Naive B cell (primary cell): ENCODE data around the gene SLC1A2. TPM values are rescaled to one million over a fixed set of nuclear protein-coding genes. Genes with fewer than 3 reads are reported as not detected.

Experiments
- ATAC-seq, 2 donors: fragments of 150-1000 bp; cut with Tn5 transposase; 2 replicates each; pipeline ENCODE4 v1.10.0; 2021; ENCODE audit warnings: low read depth in 2 of 2, mild to moderate bottlenecking in 2 of 2, moderate library complexity in 2 of 2
- DNase-seq: peaks from one replicate; pipeline ENCODE4 v3.0.0; 2022
- H3K27ac Mint-ChIP-seq, 6 donors: one replicate each; pipeline ENCODE4 v1.8.0; 2020 to 2022; ENCODE audit warnings: mild to moderate bottlenecking in 6 of 6, mixed read lengths in 6 of 6, moderate library complexity in 5 of 6, inconsistent platforms in 2 of 6
- H3K27me3 Mint-ChIP-seq, 3 donors: one replicate each; pipeline ENCODE4 v1.8.0; 2021 to 2022; ENCODE audit warnings: mixed read lengths in 3 of 3, mild to moderate bottlenecking in 1 of 3
- H3K36me3 Mint-ChIP-seq, 2 donors: one replicate each; pipeline ENCODE4 v1.8.0; 2020 to 2022; ENCODE audit warnings: mixed read lengths in 2 of 2, inconsistent platforms in 1 of 2, mild to moderate bottlenecking in 1 of 2
- H3K4me1 Mint-ChIP-seq, 3 donors: one replicate each; pipeline ENCODE4 v1.8.0; 2020 to 2022; ENCODE audit warnings: mixed read lengths in 3 of 3, inconsistent platforms in 1 of 3, mild to moderate bottlenecking in 1 of 3, moderate library complexity in 1 of 3
- H3K4me3 Mint-ChIP-seq, 8 donors: one replicate each; pipeline ENCODE4 v1.8.0; 2020 to 2022; ENCODE audit warnings: mild to moderate bottlenecking in 8 of 8, mixed read lengths in 8 of 8, moderate library complexity in 8 of 8, inconsistent platforms in 2 of 8
- H3K9me3 Mint-ChIP-seq, 7 donors: one replicate each; pipeline ENCODE4 v1.8.0; 2020 to 2022; ENCODE audit warnings: mixed read lengths in 7 of 7, mild to moderate bottlenecking in 5 of 7, inconsistent platforms in 2 of 7, moderate library complexity in 1 of 7
- polyA plus RNA-seq, 6 donors: library from polyadenylated mRNA; unstranded; fragments of 300-500 nt; fragmentation: Illumina TruSeq; gene quantifications; one replicate each; pipeline ENCODE4 v1.2.3, GENCODE V29; 2021; ENCODE audit warnings: low read depth in 6 of 6

SLC1A2 gene
- polyA plus RNA-seq, 6 donors from 2014 or later: 0.07 to 0.09 TPM; not detected in 4

DNA sequence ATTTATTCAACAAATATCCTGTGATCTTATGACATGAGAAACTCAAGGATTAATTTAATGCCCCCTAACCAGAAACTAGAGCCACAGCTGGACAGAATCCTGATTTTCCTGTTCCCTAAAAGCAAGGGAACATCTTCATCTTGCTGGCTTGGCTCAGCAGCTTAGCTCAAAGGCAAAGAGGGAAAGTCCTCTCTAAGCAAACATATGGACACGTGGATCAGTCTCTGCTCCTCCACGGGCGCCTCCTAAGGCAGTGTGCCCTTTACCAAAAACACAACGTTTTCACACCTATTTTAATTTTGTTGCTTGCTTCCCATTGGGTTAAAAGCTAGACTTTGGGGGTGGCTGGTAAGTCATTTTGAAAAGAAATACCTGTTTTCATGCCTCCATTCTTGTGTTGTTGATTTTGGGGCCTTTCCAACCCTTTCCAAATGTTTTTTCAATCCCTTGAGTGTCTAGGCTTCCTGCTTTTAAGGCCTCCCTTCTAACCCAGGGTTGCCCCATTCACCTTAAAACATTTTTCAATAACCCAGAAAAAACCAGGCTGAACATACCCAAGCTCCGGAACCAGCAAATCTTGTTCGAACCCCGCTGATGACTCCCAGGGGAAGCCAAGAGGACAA lies 15.5 kb downstream of the SLC1A2 start:
- DNase-seq: no peak
- Mint-ChIP-seq H3K27me3 (peaks cover 7 to 14% (median 8%) of the 10 kb centered on the region in 3 donors), H3K9me3 (no peaks in the 10 kb centered on the region), H3K4me1 (no peaks in the 10 kb centered on the region), H3K4me3 (no peak overlapping the region), H3K27ac (no peak overlapping the region), H3K36me3 (no peaks in the 10 kb centered on the region)
- ATAC-seq: no peak

DNA sequence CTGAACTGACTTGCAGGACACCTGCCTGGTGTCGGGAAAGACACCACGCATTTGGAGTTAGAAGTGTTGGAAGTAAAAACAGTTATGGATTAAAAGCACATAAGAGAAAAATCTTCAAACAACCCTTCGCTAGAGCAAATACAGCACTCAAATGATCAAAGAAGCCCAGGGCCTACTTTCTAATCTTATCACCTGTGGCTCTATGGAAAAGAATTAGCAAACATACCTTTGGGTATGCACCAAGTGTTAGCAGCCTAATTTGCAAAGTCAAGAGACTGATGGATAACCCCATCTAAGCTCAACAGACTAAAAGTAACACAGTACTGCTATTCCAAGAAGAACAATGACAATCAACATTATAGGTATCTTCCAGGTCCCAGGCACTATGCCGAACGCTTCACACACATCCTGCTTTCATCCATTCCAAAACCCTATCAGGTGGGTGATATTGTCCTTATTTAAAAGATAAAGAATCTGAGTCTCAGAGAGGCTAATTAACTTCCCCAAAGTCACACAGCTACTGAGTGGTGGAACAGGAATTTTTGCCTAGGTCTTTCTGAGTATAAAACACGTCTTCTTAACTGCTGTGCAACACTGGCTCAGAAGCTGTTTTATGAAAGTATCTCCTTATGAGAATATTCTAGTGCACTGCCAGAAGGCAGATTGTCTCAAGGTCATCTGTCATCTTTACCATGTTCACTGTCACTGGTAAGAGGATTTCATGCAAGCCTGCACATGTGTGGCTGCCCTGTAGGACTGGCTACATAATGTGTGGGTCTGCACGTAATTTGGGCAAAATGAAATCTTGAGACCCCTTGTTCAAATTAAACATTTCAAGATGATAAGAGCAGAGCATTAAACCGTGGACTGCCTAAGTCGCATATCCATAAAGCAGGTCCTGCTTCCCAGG lies 16.4 kb downstream of the SLC1A2 start:
- H3K4me1 Mint-ChIP-seq: no peaks in the 10 kb centered on the region
- H3K4me3 Mint-ChIP-seq: no peak overlapping the region
- H3K27me3 Mint-ChIP-seq: peaks cover 11 to 15% (median 15%) of the 10 kb centered on the region in 3 donors

DNA sequence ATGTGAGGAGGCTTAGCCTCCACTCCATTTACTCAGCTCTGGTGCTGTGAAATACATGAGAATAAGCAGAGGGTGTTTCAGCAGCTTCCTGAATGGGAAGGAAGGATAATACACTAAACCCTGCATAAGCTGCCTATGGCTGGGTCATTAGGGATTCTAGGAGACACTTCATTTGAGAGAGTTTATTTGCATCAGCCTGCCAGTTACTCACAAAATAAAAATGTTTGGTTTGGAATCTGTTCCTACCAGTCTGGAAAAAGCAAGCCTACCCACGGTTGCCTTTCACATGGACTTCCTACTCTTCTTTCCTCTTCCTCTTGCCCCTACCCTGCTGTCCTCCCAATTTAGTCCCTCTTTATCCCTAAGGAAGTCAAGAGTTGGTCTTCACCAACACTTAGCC lies 20.5 kb downstream of the SLC1A2 start:
- no peak overlapping the region for H3K4me3 Mint-ChIP-seq
- no peak overlapping the region for H3K27ac Mint-ChIP-seq
- no peak for DNase-seq
- H3K27me3 Mint-ChIP-seq: peaks cover 19 to 23% (median 23%) of the 10 kb centered on the region in 3 donors
- H3K36me3 Mint-ChIP-seq: no peaks in the 10 kb centered on the region
- no peaks in the 10 kb centered on the region for H3K4me1 Mint-ChIP-seq
- ATAC-seq: no peak
- H3K9me3 Mint-ChIP-seq: peaks cover 0 to 2% (median 0%) of the 10 kb centered on the region in 7 donors

More for the DNA sequence above, 16.4 kb downstream of the SLC1A2 start:
- Mint-ChIP-seq H3K36me3 (no peaks in the 10 kb centered on the region), H3K9me3 (no peaks in the 10 kb centered on the region), H3K27ac (no peak overlapping the region)
- ATAC-seq (no peak), DNase-seq (no peak)

DNA sequence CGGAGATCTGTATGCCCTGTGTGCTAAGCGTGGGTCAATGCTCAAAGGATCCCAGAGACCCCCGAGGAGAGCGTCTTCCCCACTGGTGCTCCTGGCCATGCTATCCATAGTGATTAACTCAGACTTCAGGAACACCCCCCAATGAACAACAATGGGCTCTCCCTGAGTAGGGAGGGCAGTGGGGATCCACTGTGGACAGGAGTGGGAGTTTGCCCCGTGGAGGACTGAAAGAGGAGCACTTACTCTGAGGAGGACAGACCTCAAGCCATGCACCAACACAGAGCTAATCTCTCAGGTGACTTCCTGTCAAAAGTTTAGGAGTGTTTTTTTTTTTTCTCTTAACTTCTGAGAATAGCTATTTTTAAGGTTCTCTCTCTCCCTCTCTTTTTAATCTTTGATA lies 24.4 kb downstream of the SLC1A2 start:
- Mint-ChIP-seq H3K36me3 (no peaks in the 10 kb centered on the region), H3K4me3 (no peak overlapping the region), H3K4me1 (peaks cover 0 to 18% (median 9%) of the 10 kb centered on the region in 3 donors), H3K27me3 (peaks cover 10 to 28% (median 26%) of the 10 kb centered on the region in 3 donors), H3K9me3 (peaks cover 0 to 2% (median 0%) of the 10 kb centered on the region in 7 donors), H3K27ac (peak overlapping the region in 1 of 6 donors; percentile 47)
- DNase-seq (no peak), ATAC-seq (no peak)

DNA sequence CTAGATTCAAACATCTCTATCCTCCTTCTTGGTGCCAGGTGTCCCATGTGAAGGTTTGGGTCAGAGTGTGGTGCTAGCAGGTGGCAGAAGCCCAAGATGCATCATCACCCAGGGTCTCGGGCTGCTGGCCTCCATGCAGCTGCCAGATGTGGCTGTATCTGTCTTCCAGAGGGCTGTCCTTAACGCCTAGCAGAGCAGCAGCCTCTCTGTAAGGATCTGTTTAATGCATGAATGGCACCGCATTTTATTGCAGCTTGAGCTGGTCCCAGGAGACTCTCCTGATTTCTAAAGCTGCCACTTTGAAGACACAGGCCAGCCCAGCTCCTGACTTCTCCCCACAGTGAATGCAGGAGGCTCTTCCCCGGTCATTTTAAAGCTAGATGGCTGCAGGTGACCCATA lies 26.3 kb downstream of the SLC1A2 start:
- Mint-ChIP-seq H3K36me3 (no peaks in the 10 kb centered on the region), H3K4me3 (no peak overlapping the region), H3K27me3 (peaks cover 5 to 16% (median 14%) of the 10 kb centered on the region in 3 donors), H3K27ac (no peak overlapping the region), H3K4me1 (peaks cover 0 to 24% (median 9%) of the 10 kb centered on the region in 3 donors), H3K9me3 (peaks cover 0 to 2% (median 0%) of the 10 kb centered on the region in 7 donors)
- ATAC-seq (no peak), DNase-seq (no peak)

DNA sequence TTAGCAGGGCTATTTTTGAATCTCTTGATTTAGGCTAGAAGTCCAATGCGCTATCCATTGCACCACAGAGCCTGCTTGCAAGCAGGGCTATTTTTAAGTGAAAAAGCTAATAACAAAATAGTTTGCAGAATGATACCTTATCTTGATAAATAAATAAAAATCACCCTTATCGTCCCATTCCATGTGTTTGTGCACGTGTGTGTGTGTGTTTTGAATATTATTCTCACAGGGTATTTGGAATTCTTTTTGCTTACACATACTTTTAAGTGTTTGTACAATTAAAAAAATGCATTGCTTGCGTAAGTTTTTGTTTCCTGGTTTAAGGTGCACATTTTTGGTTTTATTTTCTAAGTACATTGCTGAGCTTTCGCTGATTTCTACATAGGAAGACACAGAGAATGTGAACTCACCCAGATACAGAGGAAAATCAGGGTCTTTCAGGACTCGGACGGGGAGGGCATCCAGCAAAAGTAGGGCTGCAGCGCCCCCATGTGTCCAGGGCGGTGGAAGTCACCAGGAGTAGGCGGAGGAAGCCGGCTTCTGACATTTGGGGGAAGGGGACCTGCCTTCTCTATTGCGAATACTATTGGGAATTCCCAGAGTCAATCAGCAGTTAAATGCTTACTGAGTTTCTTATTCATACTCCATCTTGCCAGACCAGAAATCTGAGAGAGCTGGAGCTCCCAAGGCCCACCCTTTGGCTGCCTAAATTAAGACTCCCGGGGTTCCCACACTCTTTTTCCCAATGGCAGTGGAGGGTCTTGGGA lies 27.3 kb downstream of the SLC1A2 start:
- DNase-seq (peak; percentile 73), ATAC-seq (peak; percentile 85 to 95)
- H3K27me3 Mint-ChIP-seq: peaks cover 0 to 12% (median 9%) of the 10 kb centered on the region in 3 donors
- peak overlapping the region in 4 of 8 donors; percentile 7 to 24 (median 16) for H3K4me3 Mint-ChIP-seq
- H3K9me3 Mint-ChIP-seq: peaks cover 0 to 2% (median 0%) of the 10 kb centered on the region in 7 donors
- H3K27ac Mint-ChIP-seq: peak overlapping the region in 1 of 6 donors; percentile 30
- H3K4me1 Mint-ChIP-seq: peaks cover 0 to 24% (median 9%) of the 10 kb centered on the region in 3 donors
- H3K36me3 Mint-ChIP-seq: no peaks in the 10 kb centered on the region

DNA sequence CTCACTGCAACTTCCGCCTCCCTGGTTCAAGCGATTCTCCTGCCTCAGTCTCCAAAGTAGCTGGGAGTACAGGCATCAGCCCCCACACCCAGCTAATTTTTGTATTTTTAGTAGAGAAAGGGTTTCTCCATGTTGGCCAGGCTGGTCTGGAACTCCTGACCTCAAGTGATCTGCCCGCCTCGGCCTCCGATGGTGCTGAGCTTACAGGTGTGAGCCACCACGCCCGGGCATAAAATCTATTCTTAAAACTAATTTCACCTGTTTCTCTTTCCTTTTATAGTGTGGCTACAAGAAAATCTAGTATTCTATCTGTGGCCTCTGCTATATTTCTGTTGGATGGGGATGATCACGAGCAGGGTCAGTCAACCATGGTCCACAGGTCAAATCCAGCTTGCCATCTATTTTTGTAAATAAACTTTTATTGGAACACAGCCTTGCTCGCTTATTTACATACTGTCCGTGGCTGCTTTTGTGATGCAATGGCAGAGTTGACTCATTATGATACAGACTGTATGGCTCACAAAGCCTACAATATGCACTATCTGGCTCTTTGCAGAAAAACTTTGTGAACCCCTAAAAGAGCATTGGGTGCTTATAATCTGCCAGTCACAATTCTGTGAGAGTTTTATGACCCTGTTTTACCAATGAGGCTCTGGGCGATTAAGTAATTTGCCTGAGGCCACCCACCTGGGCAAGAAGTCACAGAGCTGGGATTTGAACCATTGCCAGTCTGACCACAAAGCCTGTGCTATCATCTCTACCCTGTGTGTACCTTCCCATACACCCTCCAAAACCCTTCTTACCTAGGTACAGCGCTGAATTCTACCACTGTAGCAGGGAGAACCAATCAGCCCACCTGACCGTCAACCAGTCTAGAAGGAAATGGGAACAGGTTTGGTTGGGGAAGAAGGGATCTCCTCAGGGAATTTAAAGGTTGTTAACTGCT lies 28.3 kb downstream of the SLC1A2 start:
- peak overlapping the region in 1 of 6 donors; percentile 30 for H3K27ac Mint-ChIP-seq
- H3K27me3 Mint-ChIP-seq: peaks cover 0 to 12% (median 9%) of the 10 kb centered on the region in 3 donors
- peaks cover 0 to 24% (median 9%) of the 10 kb centered on the region in 3 donors for H3K4me1 Mint-ChIP-seq
- no peaks in the 10 kb centered on the region for H3K36me3 Mint-ChIP-seq
- no peak overlapping the region for H3K4me3 Mint-ChIP-seq
- ATAC-seq (peak in 1 of 2 donors; percentile 23), DNase-seq (no peak)
- peaks cover 0 to 2% (median 0%) of the 10 kb centered on the region in 7 donors for H3K9me3 Mint-ChIP-seq

DNA sequence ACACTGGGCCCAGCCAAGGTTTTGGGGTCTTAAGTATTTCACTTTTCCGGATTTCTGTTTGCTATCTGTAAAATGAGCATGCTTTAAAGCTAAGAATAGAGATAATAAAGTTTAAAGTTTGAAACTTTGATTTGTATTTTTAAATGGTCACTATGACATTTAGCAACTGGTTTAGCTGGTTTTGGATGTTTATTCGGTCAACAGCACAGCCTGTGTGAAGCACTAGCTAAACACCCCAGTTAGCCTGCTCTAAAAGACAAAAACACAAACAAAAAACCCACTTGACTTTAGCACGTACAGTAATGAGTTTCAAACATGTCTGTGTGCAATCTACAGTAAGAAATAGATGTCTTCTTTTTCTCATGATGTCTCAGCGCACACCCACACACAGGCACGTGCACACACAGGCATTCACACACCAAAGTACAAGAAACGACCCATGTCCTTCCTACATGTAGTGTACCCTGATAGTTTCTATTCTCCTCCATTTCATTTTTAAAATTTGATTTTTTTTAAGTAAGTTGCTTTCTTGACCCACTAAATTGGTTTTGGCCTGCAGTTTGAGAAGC lies 29.4 kb downstream of the SLC1A2 start:
- no peak overlapping the region for H3K4me3 Mint-ChIP-seq

DNA sequence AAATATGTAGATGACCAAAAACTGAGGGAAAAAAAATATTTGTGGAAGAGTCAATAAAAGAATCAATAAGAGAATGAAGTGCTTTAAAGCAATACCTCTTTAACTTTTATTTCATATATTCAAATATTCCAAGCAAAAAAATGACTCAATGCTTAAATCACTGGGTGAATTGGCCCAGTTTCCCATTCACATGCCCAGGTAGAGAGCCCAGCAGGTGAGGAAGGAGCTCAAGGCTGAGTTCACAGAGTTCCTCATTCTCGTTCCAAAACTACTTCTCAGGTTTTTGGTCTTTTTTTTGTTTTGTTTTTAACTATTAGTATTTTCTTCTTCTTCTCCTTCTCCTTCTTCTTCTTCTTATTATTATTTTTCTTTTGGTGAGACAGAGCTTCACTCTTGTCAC lies 30.2 kb downstream of the SLC1A2 start:
- no peak overlapping the region for H3K27ac Mint-ChIP-seq
- H3K4me3 Mint-ChIP-seq: no peak overlapping the region
- H3K27me3 Mint-ChIP-seq: peaks cover 0 to 7% (median 6%) of the 10 kb centered on the region in 3 donors
- DNase-seq: no peak
- no peak for ATAC-seq
- no peaks in the 10 kb centered on the region for H3K36me3 Mint-ChIP-seq
- no peaks in the 10 kb centered on the region for H3K9me3 Mint-ChIP-seq
- peaks cover 0 to 24% (median 9%) of the 10 kb centered on the region in 3 donors for H3K4me1 Mint-ChIP-seq

More for the DNA sequence above, 29.4 kb downstream of the SLC1A2 start:
- Mint-ChIP-seq H3K27me3 (peaks cover 0 to 12% (median 9%) of the 10 kb centered on the region in 3 donors), H3K9me3 (no peaks in the 10 kb centered on the region), H3K27ac (no peak overlapping the region), H3K4me1 (peaks cover 0 to 24% (median 9%) of the 10 kb centered on the region in 3 donors), H3K36me3 (no peaks in the 10 kb centered on the region)
- ATAC-seq (no peak), DNase-seq (no peak)

DNA sequence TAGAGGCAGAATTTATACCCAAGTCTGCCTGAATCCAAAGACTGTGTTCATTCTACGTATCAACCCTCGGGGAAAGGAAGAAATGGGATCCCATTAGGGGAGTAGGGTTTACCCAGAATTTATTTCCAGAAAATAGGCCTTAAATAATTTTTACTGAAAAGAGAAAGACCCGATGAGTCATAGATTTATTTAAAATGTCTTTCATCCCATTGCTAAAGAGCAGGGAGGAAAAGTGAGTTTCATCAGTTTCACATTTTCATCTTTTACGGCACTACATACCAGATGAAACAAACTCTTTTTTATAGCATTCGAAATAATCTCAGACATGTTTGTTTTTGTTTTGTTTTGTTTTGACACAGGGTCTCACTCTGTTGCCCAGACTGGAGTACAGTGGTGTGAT lies 31.3 kb downstream of the SLC1A2 start:
- peak overlapping the region in 1 of 6 donors; percentile 44 for H3K27ac Mint-ChIP-seq
- peaks cover 0 to 24% (median 9%) of the 10 kb centered on the region in 3 donors for H3K4me1 Mint-ChIP-seq
- H3K4me3 Mint-ChIP-seq: no peak overlapping the region
- no peaks in the 10 kb centered on the region for H3K27me3 Mint-ChIP-seq
- H3K36me3 Mint-ChIP-seq: no peaks in the 10 kb centered on the region
- no peaks in the 10 kb centered on the region for H3K9me3 Mint-ChIP-seq
- DNase-seq (no peak), ATAC-seq (no peak)

DNA sequence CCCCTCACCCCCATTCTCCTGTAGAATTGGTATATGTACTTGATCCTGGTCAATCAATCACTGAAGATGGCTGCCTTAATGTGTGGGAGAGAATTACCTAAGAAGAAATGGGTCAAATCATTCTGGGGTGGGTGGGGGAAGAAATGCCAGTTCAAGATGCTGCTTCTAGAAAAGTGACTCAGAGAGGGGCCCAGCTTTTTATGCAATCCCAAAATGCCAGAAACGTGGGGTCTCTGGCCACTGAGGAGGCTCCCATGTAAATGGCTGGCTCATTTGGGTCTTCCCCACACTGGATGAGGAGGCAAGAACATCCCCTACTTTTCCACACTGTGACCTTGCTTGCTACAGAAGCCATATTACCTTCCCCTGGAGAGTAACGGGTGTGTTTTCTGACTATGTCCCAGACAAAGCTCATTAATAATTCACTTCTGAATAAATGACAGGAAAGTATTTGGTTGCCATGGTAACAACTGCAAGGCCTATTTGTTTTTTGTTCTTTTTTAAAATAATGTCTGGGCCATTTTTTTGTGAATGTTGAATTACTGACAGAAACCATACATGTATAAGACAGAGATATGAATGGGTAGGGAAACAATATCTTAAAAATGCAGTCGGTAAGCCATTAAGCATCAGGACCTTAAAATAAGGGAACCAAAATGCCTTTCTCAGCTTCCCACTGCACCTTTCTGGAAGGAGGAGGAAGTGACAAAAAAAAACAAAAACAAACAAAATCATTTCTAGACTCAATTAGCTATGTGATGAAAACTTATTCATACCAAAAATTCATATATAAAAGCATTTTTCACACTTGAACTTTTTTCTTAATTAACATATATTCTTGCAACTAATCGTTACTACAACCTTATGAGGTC lies 32.0 kb downstream of the SLC1A2 start:
- peak; percentile 9 for DNase-seq
- H3K9me3 Mint-ChIP-seq: no peaks in the 10 kb centered on the region

More for the DNA sequence above, 32.0 kb downstream of the SLC1A2 start:
- ATAC-seq: no peak
- no peaks in the 10 kb centered on the region for H3K27me3 Mint-ChIP-seq
- H3K27ac Mint-ChIP-seq: peak overlapping the region in 3 of 6 donors; percentile 6 to 44 (median 30)
- no peak overlapping the region for H3K4me3 Mint-ChIP-seq
- H3K4me1 Mint-ChIP-seq: peaks cover 0 to 24% (median 9%) of the 10 kb centered on the region in 3 donors
- H3K36me3 Mint-ChIP-seq: no peaks in the 10 kb centered on the region
